ENCODE data around the gene FBXO21.
"Not testable (repeated sequence)": the region's sequence is repeated elsewhere in the genome, so short reads cannot be mapped to it uniquely, and the experiment has no call there.

The FBXO21 gene

GRCh38 chr12:117199956-117200744, 9.9 kb upstream of the FBXO21 start:
- not testable (repeated sequence) for DNase-seq

DNA sequence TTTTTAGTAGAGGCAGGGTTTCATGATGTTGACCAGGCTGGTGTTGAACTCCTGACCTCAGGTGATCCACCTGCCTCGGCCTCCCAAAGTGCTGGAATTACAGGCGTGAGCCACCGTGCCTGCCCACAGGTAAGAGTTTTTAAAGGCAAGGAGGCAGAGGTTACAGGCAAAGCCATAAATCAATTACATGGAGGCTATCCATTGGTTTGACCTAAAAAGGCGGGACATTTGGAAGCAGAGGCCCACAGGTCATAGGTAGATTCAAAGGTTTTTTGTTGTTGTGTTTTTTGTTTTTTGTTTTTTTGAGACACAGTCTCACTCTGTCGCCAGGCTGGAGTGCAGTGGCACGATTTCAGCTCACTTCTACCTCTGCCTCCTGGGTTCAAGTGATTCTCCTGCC, 6.1 kb upstream of the FBXO21 start:
- not testable (repeated sequence) for DNase-seq

DNA sequence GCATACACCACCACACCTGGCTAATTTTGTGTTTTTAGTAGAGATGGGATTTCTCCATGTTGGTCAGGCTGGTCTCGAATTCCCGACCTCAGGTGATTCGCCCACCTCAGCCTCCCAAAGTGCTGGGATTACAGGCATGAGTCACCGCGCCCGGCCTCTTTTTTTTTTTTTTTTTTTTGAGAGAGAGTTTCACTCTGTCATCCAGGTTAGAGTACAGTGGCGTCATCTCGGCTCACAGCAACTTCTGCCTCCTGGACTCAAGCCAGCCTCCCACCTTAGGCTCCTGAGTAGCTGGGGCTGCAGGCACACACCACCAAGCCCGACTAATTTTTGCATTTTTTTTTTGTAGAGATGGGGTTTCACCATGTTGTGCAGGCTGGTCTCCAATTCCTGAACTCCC, 4.8 kb upstream of the FBXO21 start:
- not testable (repeated sequence) for DNase-seq

GRCh38 chr12:117193903-117194302, 3.6 kb upstream of the FBXO21 start:
- DNase-seq: no peak

DNA sequence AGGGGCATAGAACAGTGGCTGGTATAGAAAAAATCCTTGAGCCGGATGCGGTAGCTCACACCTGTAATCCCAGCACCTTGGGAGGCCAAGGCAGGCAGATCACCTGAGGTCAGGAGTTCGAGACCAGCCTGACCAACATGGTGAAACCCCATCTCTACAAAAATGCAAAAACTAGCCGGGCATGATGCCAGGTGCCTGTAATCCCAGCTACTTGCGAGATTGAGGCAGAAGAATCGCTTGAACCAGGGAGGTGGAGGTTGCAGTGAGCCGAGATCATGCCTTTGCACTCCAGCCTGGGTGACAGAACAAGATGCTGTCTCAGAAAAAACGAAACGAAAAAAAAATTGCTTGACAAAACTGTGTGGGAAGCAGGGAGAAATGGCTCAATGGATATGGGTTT, 2.3 kb upstream of the FBXO21 start:
- DNase-seq: not testable (repeated sequence)

DNA sequence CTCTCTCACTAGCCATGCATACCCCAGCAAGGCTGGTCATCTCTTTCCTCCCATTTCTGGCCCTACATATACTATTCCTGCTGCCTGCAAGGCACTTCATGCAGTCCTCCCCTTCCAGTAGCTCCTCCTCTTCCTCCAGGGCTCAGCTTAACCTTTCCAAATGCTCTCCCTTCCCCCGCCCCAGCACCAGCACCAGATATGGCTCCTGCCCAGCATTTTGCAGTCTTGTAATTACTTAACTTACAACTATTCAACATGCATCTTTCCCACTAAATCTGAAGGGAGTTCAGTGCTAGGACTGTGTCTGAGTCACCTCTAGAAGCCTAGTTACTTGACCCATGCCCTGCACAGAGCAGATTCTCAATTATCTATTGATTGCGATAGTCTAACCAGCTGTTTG, 1.8 kb upstream of the FBXO21 start:
- no peak for DNase-seq

GRCh38 chr12:117189725-117190209, 503 bp downstream of the FBXO21 start:
- no peak for DNase-seq

GRCh38 chr12:117188961-117189724, 1.1 kb downstream of the FBXO21 start:
- DNase-seq: no peak

DNA sequence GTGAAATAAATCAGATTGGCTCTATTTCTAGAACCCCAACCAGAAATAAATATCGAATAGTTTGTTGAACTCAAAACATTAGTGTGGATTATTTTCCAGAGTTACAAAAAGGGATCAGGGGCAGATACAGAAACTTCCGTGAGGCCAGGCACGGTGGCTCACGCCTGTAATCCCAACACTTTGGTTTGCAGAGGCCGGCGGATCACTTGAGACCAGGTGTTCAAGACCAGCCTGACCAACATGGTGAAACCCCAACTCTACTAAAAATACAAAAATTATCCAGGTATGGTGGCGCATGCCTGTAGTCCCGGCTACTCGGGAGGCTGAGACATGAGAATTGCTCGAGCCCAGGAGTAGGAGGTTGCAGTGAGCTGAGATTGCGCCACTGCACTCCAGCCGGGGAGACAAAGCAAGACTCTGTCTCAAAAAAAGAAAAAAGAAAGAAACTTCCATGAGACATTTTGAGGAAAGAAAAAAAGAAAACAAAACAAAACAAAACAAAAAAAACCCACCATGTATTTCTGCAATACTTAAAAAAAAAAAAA, 2.1 kb downstream of the FBXO21 start:
- DNase-seq: no peak

GRCh38 chr12:117187421-117187820, 2.8 kb downstream of the FBXO21 start:
- no peak for DNase-seq

DNA sequence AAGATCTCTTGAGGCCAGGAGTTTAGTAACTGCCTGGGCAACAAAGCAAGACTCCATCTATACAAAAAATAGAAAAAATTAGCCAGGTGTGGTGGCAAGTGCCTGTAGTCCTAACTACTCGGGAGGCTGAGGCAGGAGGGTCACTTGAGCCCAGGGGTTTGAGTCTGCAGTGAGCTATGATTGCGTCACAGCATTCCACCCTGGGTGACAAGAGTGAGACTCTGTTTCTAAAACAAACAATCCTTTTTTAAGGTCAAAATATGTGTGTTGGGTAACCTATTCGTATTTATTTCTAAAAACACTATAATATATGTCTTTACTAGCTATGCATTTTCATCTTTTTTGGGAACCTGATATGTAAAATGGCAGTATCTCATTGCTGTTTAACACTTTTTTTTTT, 7.4 kb downstream of the FBXO21 start:
- no peak for DNase-seq

DNA sequence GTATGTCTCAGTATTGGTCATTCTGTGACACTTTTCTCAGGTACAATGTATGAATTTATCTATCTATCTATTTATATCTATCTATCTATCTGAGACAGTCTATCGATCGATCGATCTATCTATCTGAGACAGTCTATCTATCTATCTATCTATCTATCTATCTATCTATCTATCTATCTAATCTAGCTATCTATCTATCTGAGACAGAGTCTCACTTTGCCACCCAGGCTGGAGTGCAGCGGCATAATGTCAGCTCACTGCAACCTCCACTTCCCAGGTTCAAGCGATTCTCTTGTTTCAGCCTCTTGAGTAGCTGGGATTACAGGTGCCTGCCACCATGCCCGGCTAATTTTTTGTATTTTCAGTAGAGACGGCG, 8.8 kb downstream of the FBXO21 start:
- not testable (repeated sequence) for DNase-seq

GRCh38 chr12:117180758-117181467, 9.4 kb downstream of the FBXO21 start:
- DNase-seq: no peak

DNA sequence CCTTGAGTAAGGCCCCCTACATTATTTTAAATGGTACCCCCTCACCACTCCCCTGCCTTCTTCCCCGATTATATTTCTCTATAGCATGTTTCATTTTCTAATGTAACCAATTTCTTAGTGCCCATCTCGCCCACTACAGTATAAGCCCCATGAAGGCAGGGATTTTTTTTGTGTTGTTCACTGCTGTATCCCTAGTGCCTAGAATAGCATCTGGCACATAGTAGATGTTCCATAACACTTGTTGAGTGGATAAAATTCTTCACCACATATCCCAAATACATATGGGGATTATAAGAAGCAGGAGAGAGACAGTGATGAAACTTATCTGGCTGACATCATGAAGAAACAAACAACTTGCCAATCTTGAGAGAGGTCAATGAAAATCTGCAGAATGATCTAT, 11.5 kb downstream of the FBXO21 start:
- DNase-seq: no peak

- no peak for DNase-seq
Measured at GRCh38 chr12:117178301-117178700, 12.0 kb downstream of the FBXO21 start.

GRCh38 chr12:117172168-117172567, 18.1 kb downstream of the FBXO21 start:
- DNase-seq: no peak

- no peak for DNase-seq
Measured at GRCh38 chr12:117171499-117172162, 18.6 kb downstream of the FBXO21 start.

GRCh38 chr12:117169548-117169947, 20.7 kb downstream of the FBXO21 start:
- no peak for DNase-seq

DNA sequence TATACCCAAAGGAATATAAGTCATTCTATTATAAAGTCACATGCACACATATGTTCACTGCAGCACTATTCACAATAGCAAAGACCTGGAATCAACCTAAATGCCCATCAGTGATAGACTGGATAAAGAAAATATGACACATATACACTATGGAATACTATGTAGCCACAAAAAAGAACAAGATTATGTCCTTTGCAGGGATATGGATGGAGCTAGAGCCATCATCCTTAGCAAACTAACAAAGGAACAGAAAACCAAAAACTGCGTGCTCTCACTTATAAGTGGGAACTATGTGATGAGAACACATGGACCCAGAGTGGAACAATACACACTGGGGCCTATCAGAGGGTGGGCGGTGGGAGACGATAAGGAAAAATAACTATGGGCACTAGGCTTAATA, 21.3 kb downstream of the FBXO21 start:
- DNase-seq: no peak

DNA sequence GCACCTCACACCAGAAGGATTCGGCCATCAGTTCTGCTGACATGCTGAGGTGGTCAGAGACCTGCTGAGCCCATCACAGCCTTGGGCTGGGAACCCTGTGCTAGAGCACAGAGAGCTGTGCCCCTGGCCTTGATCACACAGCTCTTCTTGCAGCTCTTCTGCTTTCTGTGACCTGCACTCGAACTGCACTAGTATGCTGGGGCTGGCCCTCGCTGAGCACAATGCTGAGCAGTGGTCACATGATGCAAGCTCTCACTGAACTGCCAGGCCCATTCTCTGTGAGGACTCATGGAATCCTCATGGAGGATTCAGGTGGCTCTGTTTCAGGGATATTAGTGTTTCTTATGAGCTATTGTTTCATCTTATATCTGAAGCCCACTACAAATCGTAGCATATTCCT, 22.5 kb downstream of the FBXO21 start:
- no peak for DNase-seq

- no peak for DNase-seq
Measured at GRCh38 chr12:117166107-117166506, 24.2 kb downstream of the FBXO21 start.

GRCh38 chr12:117165342-117165741, 24.9 kb downstream of the FBXO21 start:
- DNase-seq: no peak

DNA sequence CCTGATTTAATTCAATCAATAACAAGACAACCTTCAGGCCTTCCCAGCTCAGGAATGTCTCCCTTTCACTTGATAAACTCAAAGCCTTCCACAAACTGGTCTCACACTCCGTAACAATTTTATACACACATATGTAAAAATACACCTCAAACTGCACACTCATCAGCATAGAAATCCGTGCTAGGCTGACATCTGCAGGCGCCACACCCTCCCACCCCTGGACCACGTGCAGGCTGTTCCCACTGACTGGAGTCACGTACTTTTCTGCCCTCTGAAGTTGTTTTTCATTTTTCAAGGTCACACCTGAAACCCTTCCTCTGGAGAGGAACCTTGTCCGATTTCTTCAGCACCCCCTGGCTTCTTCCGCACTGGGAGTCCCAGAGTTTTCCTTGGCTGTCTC, 27.6 kb downstream of the FBXO21 start:
- no peak for DNase-seq

Measured in activated T-cell treated with anti-CD3 and anti-CD28 coated beads, Interleukin-2, amount 50 U/mL, for 1 hour (primary cell).